AG20443 (cell line): ENCODE results near the gene MGST2.
A peak's percentile ranks its signal among the peaks of the same experiment; 100 is the strongest.

Experiments used
- DNase-seq: peaks from one replicate; pipeline ENCODE4 v3.0.0; 2012; ENCODE audit warnings: low spot score, mixed read lengths

MGST2 gene

GRCh38 chr4:139740121-139740520, 74.5 kb downstream of the MGST2 start:
- DNase-seq: no peak

- peak; percentile 72 for DNase-seq
These were observed 75.0 kb downstream of the MGST2 start for GRCh38 chr4:139740531-139741041.

- no peak for DNase-seq
These were observed 77.4 kb downstream of the MGST2 start for GRCh38 chr4:139743027-139743426.

- no peak for DNase-seq
These were observed 78.6 kb downstream of the MGST2 start for GRCh38 chr4:139744232-139744631.

- no peak for DNase-seq
These were observed 79.6 kb downstream of the MGST2 start for GRCh38 chr4:139745111-139745639.

GRCh38 chr4:139746431-139747171, 81.0 kb downstream of the MGST2 start:
- DNase-seq: no peak

GRCh38 chr4:139749338-139749737, 83.7 kb downstream of the MGST2 start:
- DNase-seq: no peak

GRCh38 chr4:139749835-139750498, 84.3 kb downstream of the MGST2 start:
- DNase-seq: no peak

- DNase-seq: no peak
These were observed 88.1 kb downstream of the MGST2 start for GRCh38 chr4:139753686-139754085.
